Measurements from ENCODE around the gene RIN3.
"Not testable (repeated sequence)": the region's sequence is repeated elsewhere in the genome, so short reads cannot be mapped to it uniquely, and the experiment has no call there.

The RIN3 gene

DNA sequence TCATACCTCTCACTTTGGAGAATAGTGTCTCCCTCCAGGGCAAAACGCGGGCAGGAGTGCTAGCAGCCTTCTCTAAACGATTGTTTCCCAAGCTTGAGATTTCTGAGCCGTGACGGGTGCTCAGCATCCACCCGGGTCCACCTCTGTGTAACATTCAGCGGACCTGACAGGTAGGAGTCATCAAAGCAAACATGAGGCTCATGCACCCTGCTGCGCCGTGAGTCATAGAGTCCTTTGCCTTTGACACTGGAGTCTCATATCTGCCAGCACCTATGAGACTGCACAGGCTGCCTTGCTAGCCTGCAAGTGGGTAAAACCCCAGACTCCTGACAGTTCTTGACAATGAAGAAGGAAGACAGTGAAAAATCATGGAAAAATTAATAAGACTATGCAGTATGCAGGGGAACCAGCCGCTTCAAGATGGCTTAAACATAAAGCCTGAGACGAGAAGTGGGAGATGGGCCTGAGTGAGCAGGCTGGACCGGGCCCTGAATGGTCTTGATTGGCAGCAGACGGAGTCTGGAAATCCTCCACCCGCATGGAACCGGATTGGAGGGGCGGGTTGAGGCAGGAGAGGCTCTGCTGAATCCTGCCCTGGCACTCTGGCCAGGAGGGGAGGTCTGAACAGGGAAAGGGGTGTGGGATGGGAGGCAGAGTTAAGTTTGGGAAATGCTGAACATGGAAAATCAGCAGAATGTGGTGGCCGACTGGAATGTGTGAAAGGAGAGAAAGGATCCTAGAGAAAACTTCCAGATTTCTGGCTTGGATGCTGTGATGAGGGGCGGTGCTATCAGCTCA is 180.6 kb downstream of the RIN3 start:
- no peak for FAIRE-seq
- DNase-seq (ENCODE audit: extremely low spot score, insufficient read length, low read depth) = no peak

DNA sequence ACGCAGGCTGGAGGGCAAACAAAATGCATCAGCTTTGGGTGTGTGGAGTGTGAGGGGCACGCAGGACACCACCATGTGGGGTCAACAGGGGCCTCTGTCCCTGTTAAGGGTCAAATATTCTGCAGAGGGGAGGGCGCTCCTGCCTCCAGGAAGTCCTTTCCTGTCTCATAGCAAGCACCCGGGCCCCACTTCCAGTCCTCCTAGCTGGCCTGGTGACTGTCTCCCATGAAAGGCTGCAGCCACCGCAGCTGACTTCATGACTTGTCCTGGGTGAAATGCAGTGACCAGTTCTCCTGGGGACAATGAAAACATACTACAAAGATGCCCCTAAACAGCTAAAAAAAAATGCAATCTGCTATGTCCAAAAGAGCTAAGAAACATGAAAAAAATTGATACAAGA is 181.2 kb downstream of the RIN3 start:
- no peak for DNase-seq (ENCODE audit: extremely low spot score, insufficient read length, low read depth)

DNA sequence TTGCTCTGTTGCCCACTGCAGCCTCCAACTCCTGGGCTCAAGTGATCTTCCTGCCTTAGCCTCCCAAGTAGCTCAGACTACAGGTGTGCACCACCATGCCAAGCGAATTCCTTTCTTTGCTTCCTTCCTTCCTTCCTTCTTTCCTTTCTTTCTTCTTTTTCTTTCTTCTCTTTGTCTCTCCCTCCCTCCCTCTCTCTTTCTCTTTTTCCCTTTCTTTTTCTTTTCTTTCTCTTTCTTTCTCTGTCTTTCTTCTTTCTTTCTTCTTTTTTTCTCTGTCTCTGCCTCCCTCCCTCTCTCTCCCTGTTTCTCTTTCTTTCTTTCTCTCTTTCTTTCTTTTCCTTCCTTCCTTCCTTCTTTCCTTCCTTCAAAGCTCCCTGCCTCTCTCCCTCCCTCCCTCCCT is 182.0 kb downstream of the RIN3 start:
- FAIRE-seq (no peak), DNase-seq (ENCODE audit: extremely low spot score, insufficient read length, low read depth) (no peak)

More for the DNA sequence above, 181.2 kb downstream of the RIN3 start:
- FAIRE-seq = no peak

GRCh38 chr14:92696366-92696765 is 182.8 kb downstream of the RIN3 start:
- FAIRE-seq = peak; percentile 5
- DNase-seq (ENCODE audit: extremely low spot score, insufficient read length, low read depth) = no peak

DNA sequence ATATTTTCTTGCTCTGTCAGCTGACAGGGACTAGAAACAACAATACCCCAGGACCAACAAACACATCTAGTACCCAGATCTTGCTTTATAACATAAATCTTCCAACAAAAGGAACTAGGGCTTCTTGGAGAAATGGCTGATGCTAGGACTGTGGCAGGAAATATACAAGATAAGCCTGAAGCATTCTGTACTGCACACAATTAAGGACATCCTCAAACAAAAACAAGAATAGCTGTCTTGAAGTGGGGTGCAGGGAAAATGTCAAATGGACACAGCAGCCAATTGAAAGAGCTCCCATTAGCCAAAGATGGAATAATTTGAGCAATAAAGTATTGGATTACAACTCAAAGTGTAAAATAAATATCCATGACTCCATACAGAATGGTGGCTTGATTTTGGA is 184.8 kb downstream of the RIN3 start:
- FAIRE-seq (no peak), DNase-seq (ENCODE audit: extremely low spot score, insufficient read length, low read depth) (no peak)

DNA sequence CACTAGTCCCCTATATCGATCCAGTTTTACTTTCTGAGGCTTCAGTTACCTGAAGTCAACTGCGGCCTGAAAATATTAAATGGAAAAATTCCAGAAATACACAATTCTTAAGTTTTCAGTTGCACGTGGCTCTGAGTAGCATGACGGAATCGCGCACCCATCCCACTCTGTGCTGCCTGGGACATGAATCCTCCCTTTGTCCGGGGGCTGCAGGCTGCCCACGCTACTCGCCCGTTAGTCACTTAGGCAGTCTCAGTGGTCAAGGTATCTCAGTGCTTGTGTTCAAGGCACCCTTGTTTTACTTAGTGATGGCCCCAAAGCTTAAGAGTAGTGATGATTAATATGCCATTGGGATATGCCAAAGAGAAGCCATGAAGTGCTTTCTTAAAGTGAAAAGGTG is 188.2 kb downstream of the RIN3 start:
- DNase-seq (ENCODE audit: extremely low spot score, insufficient read length, low read depth) (no peak), FAIRE-seq (no peak)

DNA sequence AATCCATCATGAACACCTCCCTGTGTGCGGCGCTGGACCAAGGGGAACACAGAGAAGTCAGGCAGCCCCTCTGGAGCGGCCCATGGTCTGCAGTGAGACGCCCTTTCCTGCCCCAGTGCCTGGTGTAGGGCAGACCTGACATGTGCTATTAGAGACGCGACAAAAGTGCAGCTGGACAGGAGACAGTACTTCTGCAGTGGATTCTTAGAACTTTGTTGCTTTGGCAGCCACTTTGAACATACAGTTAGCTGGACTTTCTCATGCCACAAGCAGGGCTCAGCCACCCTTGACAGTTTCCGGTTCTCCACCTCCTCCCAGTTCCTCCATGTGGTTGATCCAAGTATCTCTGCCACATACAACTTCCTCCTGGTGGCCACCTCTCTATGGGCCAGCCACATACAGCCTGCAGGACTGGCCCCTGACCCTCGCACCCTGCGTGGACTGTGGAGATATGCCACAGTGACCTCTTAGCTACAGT is 188.9 kb downstream of the RIN3 start:
- FAIRE-seq (peak; percentile 51), DNase-seq (ENCODE audit: extremely low spot score, insufficient read length, low read depth) (no peak)

DNA sequence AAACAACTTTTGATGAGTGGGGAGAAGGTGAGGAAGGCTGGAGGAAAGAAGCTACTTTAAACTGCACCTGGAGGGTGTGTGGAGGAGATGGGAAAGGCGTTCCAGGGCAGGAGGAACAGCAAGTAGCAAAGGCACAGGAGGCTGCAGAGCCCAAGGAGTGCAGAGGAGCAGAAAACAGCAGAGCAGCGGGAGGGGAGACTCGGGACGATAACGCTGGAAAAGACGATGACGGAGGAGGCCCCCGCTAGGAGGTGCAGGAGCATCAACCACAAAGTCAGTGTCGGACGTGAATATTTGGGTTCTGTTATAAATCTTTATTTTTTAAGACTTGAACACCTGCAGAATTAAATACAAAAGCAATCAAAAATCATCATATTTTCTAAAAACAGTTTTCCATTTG is 189.9 kb downstream of the RIN3 start:
- DNase-seq (ENCODE audit: extremely low spot score, insufficient read length, low read depth) (no peak), FAIRE-seq (no peak)

DNA sequence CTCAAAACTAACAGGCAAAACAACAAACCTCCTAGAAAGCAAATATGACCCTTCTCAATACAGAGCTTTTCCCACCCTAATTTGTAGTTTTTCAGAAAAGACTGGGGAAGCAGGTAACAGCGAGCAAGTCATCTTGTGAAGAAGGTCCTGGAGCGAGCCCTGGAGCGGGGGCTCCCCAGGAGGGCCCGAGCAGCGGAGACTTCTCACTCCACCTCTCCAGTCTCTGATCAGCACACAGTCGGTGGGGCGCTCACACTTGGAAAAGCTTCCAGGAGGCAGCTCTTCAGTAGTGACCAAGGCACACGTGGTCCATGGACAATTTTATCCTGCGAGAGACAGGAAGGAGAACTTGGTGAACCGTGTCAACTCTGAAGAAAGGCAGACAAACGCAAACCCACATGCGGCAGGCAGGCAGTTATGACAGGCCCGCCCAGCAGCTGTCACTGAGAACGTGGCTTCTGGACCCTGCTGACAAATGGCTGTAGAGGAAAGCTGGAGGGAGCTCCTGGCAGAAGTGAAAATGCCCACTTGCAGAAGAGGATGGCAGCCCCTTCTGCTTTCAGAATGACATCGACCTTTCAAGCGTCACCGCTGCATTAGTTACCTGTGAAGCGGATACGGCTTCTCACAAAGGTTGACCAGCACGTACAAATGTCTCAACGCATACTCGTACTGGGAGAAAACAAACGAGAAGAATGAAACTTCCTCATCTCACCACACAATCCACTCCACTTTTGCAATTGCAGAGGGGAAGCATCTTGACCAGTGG is 190.6 kb downstream of the RIN3 start:
- FAIRE-seq (peak; percentile 99), DNase-seq (ENCODE audit: extremely low spot score, insufficient read length, low read depth) (peak; percentile 60)

DNA sequence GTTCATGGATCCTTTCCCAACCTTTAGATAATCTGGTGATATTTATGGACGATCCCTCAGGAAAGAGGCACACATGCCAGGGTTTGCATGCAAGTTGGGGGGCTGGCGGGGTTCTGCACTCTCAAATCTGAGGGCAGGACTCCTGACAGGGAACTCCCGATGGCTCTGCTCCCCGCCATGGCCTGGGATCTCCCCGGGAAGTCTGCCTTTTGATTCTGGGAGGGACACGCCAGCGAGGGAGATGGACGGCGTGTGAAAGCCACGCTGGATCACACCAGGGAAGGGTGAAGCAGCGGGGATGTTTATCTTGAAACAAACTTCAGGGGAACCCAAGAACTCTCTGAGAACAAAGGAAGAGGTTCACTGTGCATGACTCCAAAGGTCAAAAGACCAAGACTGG is 191.2 kb downstream of the RIN3 start:
- DNase-seq (ENCODE audit: extremely low spot score, insufficient read length, low read depth) = no peak
- no peak for FAIRE-seq

DNA sequence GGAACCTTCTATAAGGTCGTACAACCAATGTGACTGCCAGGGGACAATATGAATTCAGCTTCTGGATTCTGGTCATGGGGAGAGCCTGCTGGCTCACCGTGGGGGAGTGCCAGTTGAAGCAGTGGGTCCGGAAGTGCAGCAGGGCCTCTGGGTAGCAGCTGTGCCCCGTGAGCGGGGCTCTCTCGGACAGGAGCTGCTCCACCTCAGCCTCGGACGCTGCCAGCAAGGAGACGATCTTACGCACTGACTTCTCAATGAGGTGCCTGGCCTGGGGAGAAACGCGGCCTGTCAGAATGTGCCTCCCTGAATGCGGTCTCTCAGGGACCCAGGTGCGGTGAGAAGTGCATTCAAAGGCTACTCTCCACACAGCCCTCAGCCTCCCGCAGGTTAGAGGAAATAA is 192.8 kb downstream of the RIN3 start:
- FAIRE-seq (no peak), DNase-seq (ENCODE audit: extremely low spot score, insufficient read length, low read depth) (no peak)

- FAIRE-seq = no peak
Measured at GRCh38 chr14:92709340-92710000, 195.9 kb downstream of the RIN3 start.

DNA sequence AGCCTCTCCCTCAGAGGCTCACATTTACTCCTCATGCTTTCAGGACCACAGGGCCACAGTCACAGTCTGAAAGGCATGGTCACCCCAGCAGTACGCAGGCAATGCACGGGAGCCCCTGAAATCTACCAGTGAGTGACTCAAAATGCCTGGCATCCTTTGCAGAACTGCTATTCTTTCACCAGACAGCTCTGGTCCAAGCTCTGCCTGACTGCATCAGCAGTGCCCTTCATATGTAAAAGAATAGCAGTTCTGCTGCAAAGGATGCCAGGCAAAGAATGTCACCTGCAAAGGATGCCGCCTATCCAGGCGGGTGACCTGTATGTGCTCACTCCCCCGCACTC is 196.4 kb downstream of the RIN3 start:
- FAIRE-seq = no peak
- DNase-seq (ENCODE audit: extremely low spot score, insufficient read length, low read depth) = no peak

More at GRCh38 chr14:92709340-92710000, 195.9 kb downstream of the RIN3 start:
- DNase-seq (ENCODE audit: extremely low spot score, insufficient read length, low read depth) = no peak

DNA sequence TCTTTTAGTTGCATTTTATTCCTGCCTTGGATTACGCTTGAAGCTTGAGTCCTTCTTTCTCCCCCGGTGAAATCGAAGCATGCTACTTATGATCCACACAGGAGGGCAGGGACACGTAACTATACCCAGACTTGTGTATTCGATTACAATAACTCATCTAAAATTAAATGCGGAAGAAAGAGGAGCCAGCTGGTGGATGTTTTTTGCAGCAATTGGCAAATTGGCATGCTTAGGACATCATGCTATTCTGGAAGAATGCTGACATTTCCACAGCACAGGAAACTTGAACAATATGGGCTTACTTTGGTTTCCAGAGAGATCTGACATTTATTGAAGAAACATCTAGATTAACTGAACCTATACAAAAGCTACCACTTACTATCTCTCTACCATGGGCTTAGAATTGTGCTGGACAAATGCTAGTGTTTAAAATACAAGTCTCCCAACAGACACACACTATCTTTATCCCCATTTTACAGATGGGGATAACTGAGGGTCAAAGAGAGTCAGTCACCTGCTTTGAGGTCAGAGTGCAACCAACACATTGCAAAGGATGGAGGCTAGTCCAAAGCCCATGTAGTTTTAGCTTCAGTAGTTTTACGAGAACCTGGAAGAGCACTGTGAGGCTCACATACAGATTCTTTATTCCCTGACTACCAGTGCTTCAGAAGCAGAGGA is 198.5 kb downstream of the RIN3 start:
- no peak for FAIRE-seq
- DNase-seq (ENCODE audit: extremely low spot score, insufficient read length, low read depth) = no peak

DNA sequence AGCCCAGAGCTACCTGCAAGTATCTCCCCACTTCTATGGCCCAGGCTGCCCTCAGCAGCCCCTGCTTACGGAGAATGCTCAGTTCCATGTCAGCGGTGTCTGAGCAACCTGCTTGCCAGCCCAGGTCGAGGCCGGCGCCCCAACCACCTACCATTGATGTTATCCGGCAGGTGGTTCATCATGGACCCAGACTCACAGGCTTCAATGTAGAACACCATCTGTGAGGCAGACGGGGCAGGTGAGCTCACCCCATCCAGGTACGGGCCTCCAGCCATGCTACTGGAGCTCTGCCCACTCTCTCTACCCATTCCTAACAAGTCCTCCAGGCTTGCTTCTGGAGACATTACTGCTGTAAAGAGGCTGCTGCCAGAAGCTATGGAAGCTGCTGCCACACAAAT is 199.1 kb downstream of the RIN3 start:
- FAIRE-seq (no peak), DNase-seq (ENCODE audit: extremely low spot score, insufficient read length, low read depth) (no peak)

DNA sequence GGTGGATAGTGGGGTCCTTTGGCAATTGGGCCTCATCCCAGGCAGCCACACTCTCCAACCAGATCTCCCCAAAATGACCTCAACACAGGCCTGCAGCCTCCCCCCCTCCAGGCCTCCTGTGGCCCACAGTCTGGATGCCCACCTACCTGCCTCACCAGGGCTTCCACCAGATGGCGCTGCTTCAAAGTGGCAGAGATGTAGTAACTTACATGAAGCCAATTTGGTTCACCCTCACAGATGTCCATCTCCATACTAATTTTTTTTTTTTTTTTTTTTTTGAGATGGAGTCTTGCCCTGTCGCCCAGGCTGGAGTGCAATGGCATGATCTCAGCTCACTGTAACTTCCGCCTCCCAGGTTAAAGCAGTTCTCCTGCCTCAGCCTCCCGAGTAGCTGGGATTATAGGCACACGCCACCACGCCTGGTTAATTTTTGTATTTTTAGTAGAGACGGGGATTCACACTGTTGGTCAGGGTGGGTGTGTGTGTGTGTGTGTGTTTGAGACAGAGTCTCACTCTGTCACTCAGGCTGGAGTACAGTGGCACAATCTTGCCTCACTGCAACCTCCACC is 201.2 kb downstream of the RIN3 start:
- FAIRE-seq = peak; percentile 75
- DNase-seq (ENCODE audit: extremely low spot score, insufficient read length, low read depth) = not testable (repeated sequence)

- FAIRE-seq = no peak
- DNase-seq (ENCODE audit: extremely low spot score, insufficient read length, low read depth) = no peak
Measured at GRCh38 chr14:92716131-92716530, 202.6 kb downstream of the RIN3 start.

- DNase-seq (ENCODE audit: extremely low spot score, insufficient read length, low read depth) = no peak
Measured at GRCh38 chr14:92717571-92718042, 204.0 kb downstream of the RIN3 start.

GRCh38 chr14:92718664-92719063 is 205.1 kb downstream of the RIN3 start:
- FAIRE-seq = no peak

More at GRCh38 chr14:92717571-92718042, 204.0 kb downstream of the RIN3 start:
- FAIRE-seq = no peak

GRCh38 chr14:92719421-92719820 is 205.8 kb downstream of the RIN3 start:
- no peak for DNase-seq (ENCODE audit: extremely low spot score, insufficient read length, low read depth)

More at GRCh38 chr14:92718664-92719063, 205.1 kb downstream of the RIN3 start:
- DNase-seq (ENCODE audit: extremely low spot score, insufficient read length, low read depth) = no peak

More at GRCh38 chr14:92719421-92719820, 205.8 kb downstream of the RIN3 start:
- no peak for FAIRE-seq

Data from GM18507 (cell line).